ENCODE measurements around the gene TRAPPC2B.

The TRAPPC2B gene

DNA sequence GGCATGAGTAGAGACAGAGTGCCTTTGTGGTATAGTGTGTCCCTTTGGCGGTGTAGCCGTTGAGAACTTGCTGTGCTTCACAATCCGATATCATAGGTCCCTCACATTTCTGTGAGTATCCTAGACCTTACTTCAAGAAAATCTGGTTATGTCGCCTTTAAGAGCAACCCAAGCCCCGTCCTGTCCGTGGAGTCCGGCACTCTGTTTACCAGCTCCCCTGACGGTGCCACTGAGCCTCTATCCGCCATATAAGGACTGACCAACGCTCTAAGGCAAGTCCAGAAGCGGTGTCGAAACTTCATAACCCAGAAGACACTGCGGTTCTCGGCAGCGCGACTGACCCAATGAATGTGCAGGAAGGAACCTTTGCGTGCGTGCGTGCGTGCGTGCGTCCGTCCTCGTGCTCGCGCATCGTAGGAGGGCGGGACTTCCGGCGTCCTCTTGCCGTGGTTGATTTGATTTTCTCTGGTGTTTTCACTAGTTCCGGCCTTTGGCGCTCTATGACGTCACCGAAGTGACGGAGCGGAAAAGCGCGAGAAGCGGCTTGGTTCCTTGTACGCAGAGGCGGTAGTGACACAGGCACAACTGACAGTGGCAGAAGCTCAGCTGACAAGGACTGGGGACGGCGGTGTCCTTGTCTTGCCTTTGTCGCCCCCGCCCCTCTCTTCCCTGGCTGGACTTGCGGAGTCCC, at the start of gene TRAPPC2B, which contains the start of gene ZNF547:
TRAPPC2B (plus strand) TSS at position 555 of the 691 bp plus-strand sequence. CDS start 1,283 bp downstream, outside the sequence.
ZNF547 (plus strand) TSS at position 555 of the 691 bp plus-strand sequence. CDS start 5,005 bp downstream, outside the sequence.
- DNase-seq (ENCODE audit: low read depth in 2 of 2), result peak; percentile 94 to 97

DNA sequence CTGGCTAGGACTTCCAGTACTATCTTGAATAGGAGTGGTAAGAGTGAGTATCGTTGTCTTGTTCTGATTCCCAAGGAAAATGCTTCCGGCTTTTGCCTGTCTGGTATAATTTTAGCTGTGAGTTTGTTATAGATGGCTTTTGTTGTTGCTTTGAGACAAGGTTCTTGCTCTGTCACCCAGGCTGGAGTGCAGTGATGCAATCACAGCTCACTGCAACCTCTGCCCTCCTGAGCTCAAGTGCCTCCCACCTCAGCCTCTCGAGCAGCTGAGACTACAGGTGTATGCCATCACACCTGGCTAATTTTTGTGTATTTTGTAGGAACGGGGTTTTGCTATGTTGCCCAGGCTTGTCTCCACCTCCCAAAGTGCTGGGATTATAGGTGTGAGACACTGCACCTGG, 49.2 kb upstream of the TRAPPC2B start:
- no peak for DNase-seq (ENCODE audit: low read depth in 2 of 2)

DNA sequence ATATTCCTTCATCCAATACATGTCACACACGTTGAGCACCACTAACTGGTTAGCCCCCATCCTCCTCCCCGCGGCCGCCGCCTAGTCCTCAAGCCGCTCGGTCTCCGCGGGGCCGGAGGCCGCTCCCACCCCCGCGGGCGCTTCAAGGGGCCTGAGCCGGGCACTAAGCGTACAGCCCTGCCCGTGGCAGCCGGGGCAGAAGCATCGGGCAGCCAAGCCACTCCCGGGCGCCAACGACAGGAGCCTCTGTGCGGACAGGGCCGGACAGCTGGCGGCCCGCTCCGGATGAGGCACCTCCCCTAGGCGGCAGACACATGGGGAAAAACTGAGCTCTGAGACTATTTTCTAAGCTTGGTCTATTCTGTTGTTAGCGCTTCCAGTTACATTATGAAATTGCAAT, 45.8 kb upstream of the TRAPPC2B start:
- DNase-seq (ENCODE audit: low read depth in 2 of 2), result no peak

DNA sequence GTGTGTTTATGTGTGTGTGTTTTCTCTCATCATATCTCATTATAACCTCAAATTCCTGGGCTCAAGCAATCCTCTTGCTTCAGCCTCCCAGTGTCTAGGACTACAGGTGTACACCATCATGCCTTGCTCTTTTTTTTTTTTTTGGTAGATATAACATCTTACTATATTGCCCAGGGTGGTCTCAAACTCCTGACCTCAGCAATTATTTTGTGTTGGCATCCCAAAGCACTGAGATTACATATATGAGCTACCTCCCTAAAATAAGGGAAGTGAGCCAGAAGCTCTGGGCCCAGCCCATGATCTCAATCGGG, 43.5 kb upstream of the TRAPPC2B start:
- no peak for DNase-seq (ENCODE audit: low read depth in 2 of 2)

DNA sequence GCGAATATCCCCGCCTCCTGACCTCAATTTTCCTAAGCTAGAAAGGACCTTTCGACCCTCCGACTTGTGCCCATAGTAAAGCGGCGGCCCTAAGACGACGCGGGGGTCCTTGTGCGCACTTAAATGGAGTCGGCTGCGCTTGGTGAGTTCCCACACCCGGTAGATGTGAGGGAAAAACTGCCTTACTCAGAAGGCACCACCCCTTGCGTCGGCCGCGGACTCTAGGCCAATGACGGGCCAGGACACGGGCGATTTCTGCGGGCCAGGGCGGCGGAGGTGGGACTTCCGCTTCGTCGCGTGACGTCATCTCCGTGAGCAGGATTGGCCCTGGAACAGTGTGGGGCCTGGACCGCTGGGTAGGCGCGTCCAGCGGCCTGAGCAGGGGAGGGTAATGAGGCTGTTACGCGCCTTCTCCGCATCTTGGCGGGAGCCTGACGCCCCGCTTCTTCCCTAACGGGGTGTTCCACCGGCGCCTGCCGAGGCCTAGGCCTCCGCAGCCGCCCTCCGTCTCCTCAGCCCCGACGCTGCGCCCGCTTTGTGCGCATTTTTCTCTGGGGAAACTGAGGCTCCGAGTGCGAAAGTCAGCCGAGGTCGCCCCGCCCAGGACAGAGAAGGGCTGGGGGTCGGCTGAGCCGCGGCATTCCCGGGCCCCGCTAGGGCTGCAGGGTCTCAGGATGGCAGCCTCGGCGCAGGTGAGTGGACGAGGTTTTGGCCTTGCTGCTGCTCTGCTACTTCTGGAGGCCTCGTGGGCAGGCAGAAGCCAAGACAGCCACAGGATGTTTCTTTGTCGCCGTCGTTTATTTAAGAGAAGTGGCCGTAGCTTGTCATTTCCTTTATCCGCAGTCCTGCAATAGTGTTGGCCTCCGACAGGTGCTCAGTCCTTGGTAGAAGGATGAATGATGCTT, 42.9 kb upstream of the TRAPPC2B start, which contains the start of gene ZNF543:
ZNF543 (plus strand) TSS at position 293 of the 905 bp plus-strand sequence; CDS start at position 675, 382 bp downstream.
- DNase-seq (ENCODE audit: low read depth in 2 of 2), result peak; percentile 83 to 86

DNA sequence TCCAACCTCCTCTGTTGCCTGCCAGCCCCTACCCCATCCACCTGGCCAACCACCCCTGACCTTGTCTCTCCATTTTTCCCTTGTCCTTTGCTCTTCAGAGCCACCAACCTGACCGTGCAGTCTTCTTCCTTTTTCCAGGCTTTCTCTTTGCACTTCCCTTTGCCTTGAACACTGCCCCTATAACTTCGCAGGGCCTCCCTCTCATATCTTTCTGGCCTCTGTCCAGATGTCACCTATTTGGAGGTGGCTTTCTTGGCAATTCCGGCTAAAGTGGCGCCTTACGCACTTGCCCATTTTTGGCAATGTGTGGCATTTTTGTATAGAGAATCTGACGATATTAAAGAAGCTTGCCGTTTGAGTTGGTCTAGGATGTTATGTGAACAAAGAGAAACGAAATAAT, 42.2 kb upstream of the TRAPPC2B start:
- DNase-seq (ENCODE audit: low read depth in 2 of 2), result no peak

DNA sequence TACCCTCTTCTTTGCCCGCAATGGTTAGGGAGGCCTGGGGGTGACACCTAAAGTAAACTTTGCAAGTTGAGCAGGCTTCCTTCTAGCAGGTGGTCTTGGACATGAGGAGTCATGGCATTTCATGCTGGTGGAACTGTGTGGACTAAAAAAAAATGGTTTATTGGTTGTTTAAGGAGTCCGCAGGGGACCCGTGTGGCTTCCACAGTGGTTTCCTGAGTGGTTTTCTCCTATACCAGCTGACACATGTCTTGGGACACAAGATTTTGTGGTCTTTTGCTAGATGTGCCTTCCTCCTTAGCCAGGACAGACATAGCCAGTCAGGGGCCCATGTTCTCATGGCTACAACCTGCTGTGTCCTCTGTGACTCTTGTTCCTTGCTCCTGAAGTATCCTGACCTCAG, 41.6 kb upstream of the TRAPPC2B start:
- DNase-seq (ENCODE audit: low read depth in 2 of 2), result no peak

DNA sequence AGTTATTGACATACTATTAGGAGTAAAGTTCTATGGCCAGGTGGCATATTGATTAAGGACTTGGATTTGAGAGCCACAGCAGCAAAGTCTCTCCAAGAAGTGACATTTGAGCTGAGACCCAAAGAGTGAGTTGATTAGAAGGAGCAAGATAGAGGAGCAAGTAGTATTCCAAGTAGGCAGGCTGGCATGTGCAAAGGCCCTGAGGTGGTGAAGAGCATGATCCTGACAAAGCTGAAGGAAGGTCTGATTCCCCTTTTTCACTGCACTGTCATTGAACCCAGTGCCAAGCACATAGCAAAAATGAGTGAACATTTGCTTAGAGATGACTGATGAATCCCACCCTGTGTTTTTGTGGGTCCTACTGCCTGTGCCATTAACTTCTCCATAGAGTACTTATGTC, 38.4 kb upstream of the TRAPPC2B start:
- DNase-seq (ENCODE audit: low read depth in 2 of 2), result no peak

DNA sequence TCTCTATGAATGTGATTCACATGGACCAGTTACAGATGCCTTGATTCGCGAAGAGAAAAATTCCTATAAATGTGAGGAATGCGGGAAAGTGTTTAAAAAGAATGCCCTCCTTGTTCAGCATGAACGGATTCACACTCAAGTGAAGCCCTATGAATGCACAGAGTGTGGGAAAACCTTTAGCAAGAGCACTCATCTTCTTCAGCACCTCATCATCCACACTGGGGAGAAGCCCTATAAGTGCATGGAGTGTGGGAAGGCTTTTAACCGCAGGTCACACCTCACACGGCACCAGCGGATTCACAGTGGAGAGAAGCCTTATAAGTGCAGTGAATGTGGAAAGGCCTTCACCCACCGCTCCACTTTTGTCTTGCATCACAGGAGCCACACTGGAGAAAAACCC, 35.4 kb upstream of the TRAPPC2B start:
- no peak for DNase-seq (ENCODE audit: low read depth in 2 of 2)

DNA sequence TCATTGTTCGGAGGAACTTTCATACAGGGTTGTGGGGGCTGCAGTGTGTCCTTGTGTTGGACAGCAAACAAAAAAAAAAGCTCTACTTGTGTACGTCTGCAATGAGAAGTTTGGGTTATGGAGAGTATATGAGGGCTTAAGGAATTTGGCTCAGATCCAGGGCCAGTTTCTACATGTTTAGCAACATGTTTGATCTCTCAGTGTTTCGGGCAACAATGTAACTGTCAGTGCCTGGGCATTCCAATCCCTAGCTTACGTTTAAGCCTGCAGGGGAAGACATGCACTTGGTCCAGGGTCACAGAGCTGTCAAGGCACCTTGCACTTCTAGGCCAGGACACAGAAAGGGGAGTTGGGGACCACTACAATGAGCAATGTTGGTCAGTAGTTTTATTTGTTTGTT, 29.2 kb upstream of the TRAPPC2B start:
- DNase-seq (ENCODE audit: low read depth in 2 of 2), result no peak

DNA sequence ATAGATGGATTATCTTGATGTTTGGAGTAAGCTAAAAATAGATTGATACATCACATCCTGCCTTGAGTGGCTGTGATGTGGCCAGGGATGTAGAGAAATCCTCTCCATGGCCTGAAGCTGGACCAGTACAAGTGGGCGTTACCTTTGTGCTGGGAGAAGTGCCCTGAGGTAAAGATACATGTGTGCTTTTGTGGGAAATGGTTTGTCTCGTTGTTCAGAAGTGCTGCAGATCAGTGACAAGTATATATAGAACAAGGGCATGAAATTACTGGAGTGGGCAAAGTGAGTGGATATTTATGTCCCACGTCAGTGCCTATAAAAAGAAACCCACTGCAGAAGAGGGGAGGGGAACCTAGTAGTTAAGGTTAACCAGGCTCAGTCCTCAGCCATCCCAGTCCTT, 24.5 kb upstream of the TRAPPC2B start:
- DNase-seq (ENCODE audit: low read depth in 2 of 2), result no peak

DNA sequence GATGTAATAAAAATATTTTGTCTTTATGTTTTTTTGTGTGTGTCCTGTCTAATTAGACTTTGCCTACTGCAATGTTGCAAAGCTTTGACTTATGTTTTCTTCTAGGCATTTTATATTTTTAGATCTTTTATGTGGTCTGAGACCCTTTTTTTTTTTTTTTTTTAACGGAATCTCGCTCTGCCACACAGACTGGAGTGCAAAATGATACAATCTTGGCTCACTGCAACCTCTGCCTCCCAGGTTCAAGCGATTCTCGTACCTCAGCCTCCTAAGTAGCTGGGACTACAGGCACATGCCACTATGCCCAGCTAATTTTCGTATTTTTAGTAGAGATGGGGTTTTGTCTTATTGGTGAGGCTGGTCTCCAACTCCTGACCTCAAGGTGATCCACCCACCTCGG, 20.8 kb upstream of the TRAPPC2B start:
- DNase-seq (ENCODE audit: low read depth in 2 of 2), result no peak

DNA sequence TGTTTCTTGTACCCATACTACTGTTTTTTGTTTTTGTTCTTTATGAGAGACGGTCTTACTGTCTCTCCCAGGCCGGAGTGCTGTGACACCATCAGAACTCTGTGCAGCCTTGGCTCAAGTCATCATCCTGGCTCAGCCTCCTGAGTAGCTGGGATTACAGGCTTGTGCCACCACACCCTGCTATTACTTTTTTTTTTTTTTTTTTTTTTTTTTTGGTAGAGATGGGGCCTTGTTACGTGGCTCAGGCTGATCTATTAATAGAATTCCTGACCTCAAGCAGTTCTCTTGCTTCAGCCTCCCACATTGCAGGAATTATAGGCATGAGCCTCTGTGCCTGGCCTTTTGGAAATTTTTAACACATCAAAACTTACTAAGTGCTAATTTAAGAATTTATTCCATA, 15.2 kb upstream of the TRAPPC2B start:
- no peak for DNase-seq (ENCODE audit: low read depth in 2 of 2)

DNA sequence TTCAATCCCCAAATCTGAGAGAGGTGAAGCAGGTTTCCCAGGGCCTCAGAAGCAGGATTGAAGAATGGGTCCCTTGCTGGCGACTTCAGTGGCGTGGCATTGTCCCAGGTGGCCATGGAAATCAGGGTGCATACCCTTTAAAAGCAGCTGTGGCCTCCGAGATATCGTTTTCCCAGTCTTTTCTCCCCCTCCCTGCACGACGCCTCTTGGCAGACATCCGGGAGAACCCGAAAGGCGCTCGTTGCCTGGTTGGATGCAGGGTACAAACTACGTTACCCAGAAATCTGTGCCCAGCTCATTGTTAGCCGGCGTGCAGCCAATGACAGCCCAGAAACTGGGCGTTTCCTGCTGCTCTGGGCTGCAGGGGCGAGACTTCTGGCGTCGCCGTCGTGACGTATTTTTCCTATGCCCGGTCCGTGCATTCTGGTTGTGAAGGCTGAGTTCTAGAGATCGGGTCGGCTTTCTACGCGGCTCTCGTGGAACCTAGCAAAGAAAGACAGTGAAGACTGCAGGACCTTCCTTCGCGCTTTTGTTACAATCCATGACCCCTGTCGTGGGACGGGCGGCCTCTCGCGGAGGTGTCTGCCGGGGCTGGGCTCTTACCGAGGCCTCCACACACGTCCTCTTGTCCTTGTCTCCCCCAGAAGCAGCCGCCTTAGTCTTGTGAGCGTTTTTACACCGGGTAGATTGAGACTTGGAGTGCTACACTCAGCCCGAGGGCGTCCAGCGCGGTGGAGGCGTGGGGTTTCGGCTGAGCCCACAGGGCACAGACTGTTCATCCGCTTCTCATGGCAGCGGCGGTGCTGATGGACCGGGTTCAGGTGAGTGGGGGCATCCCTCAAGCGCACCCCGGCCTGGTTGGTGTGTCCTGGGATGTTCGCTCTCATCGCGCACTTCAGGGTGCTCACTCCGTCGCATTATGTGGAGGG, 12.2 kb upstream of the TRAPPC2B start, which contains the start of gene ZNF304:
ZNF304 (plus strand) TSS at position 395 of the 929 bp plus-strand sequence; CDS start at position 789, 394 bp downstream.
- DNase-seq (ENCODE audit: low read depth in 2 of 2), result peak; percentile 67 to 69

DNA sequence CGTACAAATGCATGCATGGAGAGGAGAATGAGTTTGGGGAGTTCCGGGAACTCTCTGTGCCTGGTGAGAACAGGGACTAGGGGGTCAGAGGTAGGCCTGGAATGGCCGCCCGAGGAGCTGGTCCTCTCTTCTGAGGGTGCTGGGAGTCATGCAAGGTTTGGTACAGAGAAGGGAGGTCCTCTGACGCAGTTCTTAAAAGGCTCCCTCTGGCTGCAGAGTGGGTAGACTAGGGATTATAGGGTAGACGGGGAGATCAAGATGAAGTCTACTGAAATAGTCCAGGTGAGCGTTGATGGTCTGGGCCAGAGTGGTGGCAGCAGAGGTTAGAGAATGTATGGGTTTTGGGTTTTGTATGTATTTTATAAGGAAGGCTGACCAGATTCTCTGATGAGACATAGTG, 11.5 kb upstream of the TRAPPC2B start:
- no peak for DNase-seq (ENCODE audit: low read depth in 2 of 2)

DNA sequence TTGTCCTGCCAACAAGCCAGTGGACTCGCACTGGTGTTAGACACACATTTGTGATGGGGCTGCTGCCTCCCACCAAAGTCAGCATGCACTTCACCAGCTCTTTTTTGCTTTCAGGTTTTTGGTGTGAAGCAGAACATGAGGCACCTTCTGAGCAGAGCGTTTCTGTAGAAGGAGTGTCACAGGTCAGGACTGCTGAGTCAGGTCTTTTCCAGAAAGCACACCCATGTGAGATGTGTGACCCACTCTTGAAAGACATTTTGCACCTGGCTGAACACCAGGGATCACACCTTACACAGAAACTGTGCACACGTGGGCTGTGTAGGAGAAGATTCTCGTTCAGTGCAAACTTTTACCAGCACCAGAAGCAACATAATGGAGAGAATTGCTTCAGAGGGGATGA, 7.4 kb upstream of the TRAPPC2B start:
- no peak for DNase-seq (ENCODE audit: low read depth in 2 of 2)

DNA sequence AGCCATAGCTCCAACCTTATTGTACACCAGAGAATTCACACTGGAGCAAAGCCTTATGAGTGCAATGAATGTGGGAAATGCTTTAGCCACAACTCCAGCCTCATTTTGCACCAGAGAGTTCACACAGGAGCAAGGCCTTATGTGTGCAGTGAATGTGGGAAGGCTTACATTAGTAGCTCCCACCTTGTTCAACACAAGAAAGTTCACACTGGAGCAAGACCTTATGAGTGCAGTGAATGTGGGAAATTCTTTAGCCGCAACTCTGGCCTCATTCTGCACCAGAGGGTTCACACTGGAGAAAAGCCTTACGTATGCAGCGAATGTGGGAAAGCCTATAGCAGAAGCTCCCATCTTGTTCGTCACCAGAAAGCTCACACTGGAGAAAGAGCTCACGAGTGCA, 5.9 kb upstream of the TRAPPC2B start:
- DNase-seq (ENCODE audit: low read depth in 2 of 2), result no peak

DNA sequence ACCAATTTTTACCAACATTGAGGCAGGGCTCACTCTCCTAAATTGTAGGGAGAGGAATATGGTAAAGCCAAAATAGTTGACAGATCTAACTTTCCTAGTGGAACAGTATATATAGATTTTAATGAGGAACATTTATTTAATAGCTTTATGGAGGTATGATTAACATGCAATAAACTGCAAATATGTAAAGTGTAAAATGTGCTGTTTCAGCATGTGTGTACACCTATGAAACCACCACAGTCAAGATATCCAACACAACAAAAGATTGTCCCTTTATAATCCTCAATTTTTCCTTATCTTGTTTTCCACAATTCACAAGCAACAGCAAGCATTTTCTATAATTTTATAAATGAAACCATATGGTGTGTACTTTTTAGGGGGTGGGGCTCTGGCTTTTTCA, 4.1 kb upstream of the TRAPPC2B start:
- DNase-seq (ENCODE audit: low read depth in 2 of 2), result no peak

DNA sequence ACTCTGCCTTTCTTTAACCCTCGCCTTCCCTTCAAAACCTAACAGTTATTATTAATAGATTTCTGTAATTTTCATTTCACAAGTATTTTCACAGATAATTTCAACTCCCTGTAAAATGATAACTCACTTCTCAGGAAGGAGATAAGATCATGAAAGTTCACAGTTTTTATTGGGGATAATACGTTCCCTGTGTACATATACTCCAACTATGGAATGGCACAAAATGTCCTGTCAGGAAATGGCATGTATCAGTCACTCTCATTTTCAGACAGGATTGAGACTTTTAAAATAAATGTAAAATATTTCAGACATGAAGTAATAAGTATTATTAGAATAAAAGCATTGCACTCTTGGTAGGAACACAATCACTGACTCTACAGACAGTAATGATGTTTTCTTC, 932 bp upstream of the TRAPPC2B start:
- no peak for DNase-seq (ENCODE audit: low read depth in 2 of 2)

DNA sequence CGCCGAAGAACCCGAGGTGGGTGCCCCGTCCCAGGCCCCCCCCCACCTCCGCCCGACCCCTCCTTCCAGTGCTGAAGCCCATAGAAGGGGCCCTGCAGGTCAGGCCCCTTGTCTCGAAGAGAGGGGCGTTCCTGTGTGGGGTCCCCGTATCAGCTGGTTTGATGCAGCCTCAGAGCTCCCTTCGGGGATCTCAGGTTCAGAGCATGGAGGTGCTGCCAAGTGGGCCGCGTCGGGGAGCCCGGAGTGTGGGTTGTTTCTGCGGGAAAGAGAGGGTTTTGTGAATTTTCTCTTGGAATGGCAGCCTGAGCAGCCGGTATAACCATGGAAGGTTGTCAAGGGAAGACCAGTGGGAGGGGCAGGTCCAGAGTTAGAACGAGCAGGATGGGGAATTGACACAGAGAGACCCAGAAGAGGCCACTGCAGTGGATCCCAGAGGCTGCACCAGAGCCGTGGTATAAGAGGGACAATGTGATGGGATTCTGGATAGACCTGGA, 384 bp downstream of the TRAPPC2B start:
- DNase-seq (ENCODE audit: low read depth in 2 of 2), result no peak

DNA sequence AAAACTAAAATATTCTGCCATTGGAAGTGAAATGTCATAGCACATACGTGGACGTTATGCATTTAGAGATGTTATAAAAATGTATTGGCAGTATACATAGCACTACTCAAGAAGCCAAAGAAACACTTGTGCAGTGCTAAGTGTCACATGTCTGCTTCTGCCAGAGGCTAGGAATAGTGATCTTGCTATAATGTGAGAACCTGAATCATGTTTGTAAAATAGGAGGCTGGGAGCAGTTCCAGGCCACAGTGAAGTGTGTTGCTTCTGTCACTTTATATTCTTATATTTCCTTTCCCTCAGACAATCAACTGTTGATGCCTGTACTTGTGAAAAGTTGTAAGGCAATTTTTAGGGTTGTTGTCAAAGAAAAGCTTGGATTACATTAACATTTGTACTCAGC, 3.4 kb downstream of the TRAPPC2B start:
- no peak for DNase-seq (ENCODE audit: low read depth in 2 of 2)

DNA sequence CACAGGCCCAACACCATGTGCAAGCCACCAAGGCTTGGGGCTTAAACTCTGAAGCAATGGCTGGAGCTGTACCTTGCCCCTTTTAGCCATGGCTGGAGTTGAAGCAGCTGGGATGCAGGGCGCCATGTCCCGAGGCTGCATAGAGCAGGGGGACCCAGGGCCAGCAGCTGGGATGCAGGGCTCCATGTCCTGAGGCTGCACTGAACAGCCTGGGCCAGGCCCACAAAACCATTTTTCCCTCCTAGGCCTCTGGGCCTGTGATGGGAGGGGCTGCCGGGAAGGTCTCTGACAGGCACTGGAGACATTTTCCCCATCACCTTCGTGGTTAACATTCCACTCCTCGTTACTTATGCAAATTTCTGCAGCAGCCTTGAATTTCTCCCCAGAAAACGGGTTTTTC, 10.8 kb downstream of the TRAPPC2B start:
- DNase-seq (ENCODE audit: low read depth in 2 of 2), result no peak
